PFSK-1 (cell line): Measurements from ENCODE around the gene PEX26.

Source experiments
- FOXP2 ChIP-seq: optimal IDR thresholded peaks from 2 replicates; pipeline ENCODE3; 2011; ENCODE audit warnings: borderline replicate concordance, control low read depth, inconsistent platforms; ENCODE audit not compliant: insufficient read depth; ENCODE audit errors: extremely low read length, extremely low read depth
- POLR2AphosphoS5 ChIP-seq: IDR thresholded peaks from 2 replicates; pipeline ENCODE4 v1.6.1; 2012; ENCODE audit warnings: low read depth, mild to moderate bottlenecking, control low read depth, low read length, moderate library complexity
- REST ChIP-seq, 2 experiments: IDR thresholded peaks; 2 replicates each; pipeline versions ENCODE4 v1.6.1 to v1.8.0; 2011 to 2012; ENCODE audit warnings: low read depth in 2 of 2, low read length in 2 of 2, control low read depth in 1 of 2, inconsistent platforms in 1 of 2, mild to moderate bottlenecking in 1 of 2, moderate library complexity in 1 of 2; ENCODE audit not compliant: insufficient read depth in 1 of 2
- SIN3A ChIP-seq: IDR thresholded peaks from 2 replicates; pipeline ENCODE4 v1.6.1; 2012; ENCODE audit warnings: mild to moderate bottlenecking, low read length, moderate library complexity, borderline replicate concordance; ENCODE audit not compliant: insufficient read depth
- TAF1 ChIP-seq: IDR thresholded peaks from 2 replicates; pipeline ENCODE4 v1.6.1; 2012; ENCODE audit warnings: low read length, control low read depth, borderline replicate concordance; ENCODE audit not compliant: insufficient read depth

The PEX26 gene

GRCh38 chr22:18042685-18043084, 35.1 kb upstream of the PEX26 start:
- TF ChIP-seq TAF1 = no peak
- TF ChIP-seq POLR2AphosphoS5 = no peak
- TF ChIP-seq FOXP2 = no peak
- TF ChIP-seq SIN3A = no peak
- TF ChIP-seq REST (IDR thresholded peaks at IDR 0.05; ENCODE audit: insufficient read depth in 1 of 2, low read depth in 2 of 2, low read length in 2 of 2) = no peak

- TF ChIP-seq REST (IDR thresholded peaks at IDR 0.05; ENCODE audit: insufficient read depth in 1 of 2, low read depth in 2 of 2, low read length in 2 of 2) = no peak
- TF ChIP-seq POLR2AphosphoS5 = no peak
- no peak for TF ChIP-seq FOXP2
- TF ChIP-seq SIN3A = no peak
- TF ChIP-seq TAF1 = no peak
Measured at GRCh38 chr22:18044548-18045271, 33.1 kb upstream of the PEX26 start.

GRCh38 chr22:18045794-18046193, 32.0 kb upstream of the PEX26 start:
- no peak for TF ChIP-seq SIN3A
- TF ChIP-seq FOXP2 = no peak
- TF ChIP-seq POLR2AphosphoS5 = no peak
- TF ChIP-seq REST (IDR thresholded peaks at IDR 0.05; ENCODE audit: insufficient read depth in 1 of 2, low read depth in 2 of 2, low read length in 2 of 2) = no peak
- TF ChIP-seq TAF1 = no peak

- no peak for TF ChIP-seq FOXP2
Measured at GRCh38 chr22:18048041-18048440, 29.7 kb upstream of the PEX26 start.

- TF ChIP-seq REST (IDR thresholded peaks at IDR 0.05; ENCODE audit: insufficient read depth in 1 of 2, low read depth in 2 of 2, low read length in 2 of 2) (no peak), POLR2AphosphoS5 (no peak), FOXP2 (no peak), TAF1 (no peak), SIN3A (no peak)
Measured at GRCh38 chr22:18048441-18048898, 29.3 kb upstream of the PEX26 start.
